ENCODE results near the gene ITPK1.

DNA sequence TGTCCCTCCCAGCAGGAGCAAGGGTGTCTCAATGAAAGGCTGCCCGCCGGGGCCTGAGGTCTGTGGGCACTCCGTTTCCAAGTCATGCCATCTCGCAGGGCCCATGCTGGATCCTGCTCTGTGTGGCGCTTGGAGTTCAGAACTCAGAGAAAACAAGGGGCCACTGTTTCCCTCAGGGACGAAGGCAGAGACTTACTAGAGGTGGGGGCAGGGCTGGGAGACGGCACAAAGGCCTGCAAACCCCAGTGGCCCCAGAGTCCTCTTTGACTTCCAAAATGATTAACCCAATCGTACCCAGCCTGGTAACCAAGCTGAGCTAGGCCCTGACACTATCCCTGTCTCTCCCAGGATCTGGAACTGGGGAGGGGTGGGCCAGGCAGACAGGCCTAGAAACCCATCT, 95.8 kb downstream of the ITPK1 start:
- TF ChIP-seq, protein P1, sequence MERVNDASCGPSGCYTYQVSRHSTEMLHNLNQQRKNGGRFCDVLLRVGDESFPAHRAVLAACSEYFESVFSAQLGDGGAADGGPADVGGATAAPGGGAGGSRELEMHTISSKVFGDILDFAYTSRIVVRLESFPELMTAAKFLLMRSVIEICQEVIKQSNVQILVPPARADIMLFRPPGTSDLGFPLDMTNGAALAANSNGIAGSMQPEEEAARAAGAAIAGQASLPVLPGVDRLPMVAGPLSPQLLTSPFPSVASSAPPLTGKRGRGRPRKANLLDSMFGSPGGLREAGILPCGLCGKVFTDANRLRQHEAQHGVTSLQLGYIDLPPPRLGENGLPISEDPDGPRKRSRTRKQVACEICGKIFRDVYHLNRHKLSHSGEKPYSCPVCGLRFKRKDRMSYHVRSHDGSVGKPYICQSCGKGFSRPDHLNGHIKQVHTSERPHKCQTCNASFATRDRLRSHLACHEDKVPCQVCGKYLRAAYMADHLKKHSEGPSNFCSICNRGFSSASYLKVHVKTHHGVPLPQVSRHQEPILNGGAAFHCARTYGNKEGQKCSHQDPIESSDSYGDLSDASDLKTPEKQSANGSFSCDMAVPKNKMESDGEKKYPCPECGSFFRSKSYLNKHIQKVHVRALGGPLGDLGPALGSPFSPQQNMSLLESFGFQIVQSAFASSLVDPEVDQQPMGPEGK (CRISPR knock-in tag; IDR thresholded peaks at IDR 0.05; ENCODE audit: borderline replicate concordance) = no peak
- TF ChIP-seq ZFP3 (CRISPR knock-in tag; IDR thresholded peaks at IDR 0.05) = no peak
- TF ChIP-seq, protein P2, sequence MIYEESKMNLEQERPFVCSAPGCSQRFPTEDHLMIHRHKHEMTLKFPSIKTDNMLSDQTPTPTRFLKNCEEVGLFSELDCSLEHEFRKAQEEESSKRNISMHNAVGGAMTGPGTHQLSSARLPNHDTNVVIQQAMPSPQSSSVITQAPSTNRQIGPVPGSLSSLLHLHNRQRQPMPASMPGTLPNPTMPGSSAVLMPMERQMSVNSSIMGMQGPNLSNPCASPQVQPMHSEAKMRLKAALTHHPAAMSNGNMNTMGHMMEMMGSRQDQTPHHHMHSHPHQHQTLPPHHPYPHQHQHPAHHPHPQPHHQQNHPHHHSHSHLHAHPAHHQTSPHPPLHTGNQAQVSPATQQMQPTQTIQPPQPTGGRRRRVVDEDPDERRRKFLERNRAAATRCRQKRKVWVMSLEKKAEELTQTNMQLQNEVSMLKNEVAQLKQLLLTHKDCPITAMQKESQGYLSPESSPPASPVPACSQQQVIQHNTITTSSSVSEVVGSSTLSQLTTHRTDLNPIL (CRISPR knock-in tag; IDR thresholded peaks at IDR 0.05; ENCODE audit: low read depth) = no peak
- TF ChIP-seq BACH2 (CRISPR knock-in tag; IDR thresholded peaks at IDR 0.05; ENCODE audit: borderline replicate concordance) = no peak
- TF ChIP-seq ZFP30 (CRISPR knock-in tag; IDR thresholded peaks at IDR 0.05) = no peak
- no peak for TF ChIP-seq RARB (CRISPR knock-in tag; IDR thresholded peaks at IDR 0.05)
- TF ChIP-seq ARNTL (CRISPR knock-in tag; IDR thresholded peaks at IDR 0.05; ENCODE audit: borderline replicate concordance, low read depth) = no peak
- TF ChIP-seq CSRNP3 (CRISPR knock-in tag; IDR thresholded peaks at IDR 0.05) = no peak
- no peak for TF ChIP-seq ISL1 (CRISPR knock-in tag; IDR thresholded peaks at IDR 0.05)
